Pancreas (tissue), 10 donors: Measurements from ENCODE around the gene DEAF1. TPM values are rescaled to one million over a fixed set of nuclear protein-coding genes. Genes with fewer than 3 reads are reported as not detected.

Experiments used
- ATAC-seq, 4 donors: fragments of 200-7000 bp; cut with Tn5 transposase; one replicate each; pipeline versions ENCODE4 v1.8.0 to v1.9.1; 2020; ENCODE audit warnings: mild to moderate bottlenecking in 4 of 4, moderate library complexity in 4 of 4
- DNase-seq, 6 donors: peaks; one replicate each; pipeline ENCODE4 v3.0.0-alpha.2; 2020
- FAIRE-seq: peaks from 2 replicates; lab custom pipeline; 2012; peaks lifted over from hg19 to GRCh38; lab: Jason Lieb, UNC
- H3K27ac ChIP-seq, 4 donors: fragments of 200-600 bp; sonication (generic); 1 replicate in 3 of 4; 2 replicates in 1 of 4; pipeline versions ENCODE4 v1.5.0 to v1.8.0; 2020
- H3K27me3 ChIP-seq, 4 donors: fragments of 200-600 bp; one replicate each; pipeline ENCODE4 v1.8.0; 2021
- H3K36me3 ChIP-seq, 3 donors: fragments of 200-600 bp; sonication (generic) in 1 of 3; one replicate each; pipeline versions ENCODE4 v1.5.0 to v1.8.0; 2020 to 2021
- H3K4me1 ChIP-seq, 3 donors: fragments of 200-600 bp; one replicate each; pipeline ENCODE4 v1.8.0; 2021
- H3K4me3 ChIP-seq, 4 donors: fragments of 200-600 bp; sonication (generic) in 2 of 4; one replicate each; pipeline versions ENCODE4 v1.5.0 to v1.8.0; 2020 to 2021
- H3K9me3 ChIP-seq, 4 donors: fragments of 200-600 bp; one replicate each; pipeline ENCODE4 v1.8.0; 2021
- WGBS, 2 donors: extraction: QIAGEN DNeasy Blood & Tissue Kit; methylation state at CpG; one replicate each; pipeline ENCODE4 v1.1.7; 2013; 5-methylcytosine and 5-hydroxymethylcytosine counted together
- intact Hi-C, 3 donors: fragments of 100-400 bp; cut with DNase I; formaldehyde crosslinking; loops; one replicate each; pipeline versions ENCODE4 v1.11.1 to v1.14.2; 2022
- polyA plus RNA-seq, 2 donors: library from polyadenylated mRNA; stranded (reverse); fragments of 200-250 nt; gene quantifications; one replicate each; pipeline ENCODE4 v1.2.3, GENCODE V29; 2013
- total RNA-seq, 6 donors: library from RNA; stranded (reverse); fragmentation: NEBNext Ultra II Directional in 4 of 6; extraction: Animal tissue kit (Norgen Biotek cat#: 25700) in 4 of 6; gene quantifications; one replicate each; pipeline versions ENCODE4 v1.2.1 to v1.2.4, GENCODE V29; 2021 to 2023
- TF ChIP-seq, protein P1 (sequence below), 4 donors: fragments of 200-600 bp; sonication (generic) in 3 of 4; IDR thresholded peaks; one replicate each; pipeline versions ENCODE4 v1.5.0 to v1.8.0; 2021; ENCODE audit warnings: antibody characterized with exemption in 4 of 4
- donor health status: healthy with polysubstance abuse.
- donor health status: DM: no; HTN: no; CAD: no; lungs with moderate emphysema.
- donor health status: DM: no; HTN: no; CAD: no.
- donor health status: control.
- donor health status: control.
- donor health status: Bipolar disorder and iron deficiency.
- donor health status: DM: yes; HTN: yes; CAD: no.
- donor health status: DM: no; HTN: no; CAD: no.
- donor health status: DM: no; HTN: no; CAD: no.
- donor health status: DM: yes; HTN: yes; CAD: no.

DEAF1 gene
- total and polyA plus RNA-seq, 8 donors: 15.9 to 33.8 (median 21.0) TPM

GRCh38 chr11:699753-700152 is 4.7 kb upstream of the DEAF1 start:
- no peak for FAIRE-seq
- DNase-seq: no peak
- WGBS, 2 donors: 90 to 100% methylated on average over 1 of the region's 1 CpG
- no peak overlapping the region for H3K27ac ChIP-seq
- H3K27me3 ChIP-seq: no peaks in the 10 kb centered on the region
- TF ChIP-seq, protein P1, sequence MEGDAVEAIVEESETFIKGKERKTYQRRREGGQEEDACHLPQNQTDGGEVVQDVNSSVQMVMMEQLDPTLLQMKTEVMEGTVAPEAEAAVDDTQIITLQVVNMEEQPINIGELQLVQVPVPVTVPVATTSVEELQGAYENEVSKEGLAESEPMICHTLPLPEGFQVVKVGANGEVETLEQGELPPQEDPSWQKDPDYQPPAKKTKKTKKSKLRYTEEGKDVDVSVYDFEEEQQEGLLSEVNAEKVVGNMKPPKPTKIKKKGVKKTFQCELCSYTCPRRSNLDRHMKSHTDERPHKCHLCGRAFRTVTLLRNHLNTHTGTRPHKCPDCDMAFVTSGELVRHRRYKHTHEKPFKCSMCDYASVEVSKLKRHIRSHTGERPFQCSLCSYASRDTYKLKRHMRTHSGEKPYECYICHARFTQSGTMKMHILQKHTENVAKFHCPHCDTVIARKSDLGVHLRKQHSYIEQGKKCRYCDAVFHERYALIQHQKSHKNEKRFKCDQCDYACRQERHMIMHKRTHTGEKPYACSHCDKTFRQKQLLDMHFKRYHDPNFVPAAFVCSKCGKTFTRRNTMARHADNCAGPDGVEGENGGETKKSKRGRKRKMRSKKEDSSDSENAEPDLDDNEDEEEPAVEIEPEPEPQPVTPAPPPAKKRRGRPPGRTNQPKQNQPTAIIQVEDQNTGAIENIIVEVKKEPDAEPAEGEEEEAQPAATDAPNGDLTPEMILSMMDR (IDR thresholded peaks at IDR 0.05): no peak
- no peak overlapping the region for H3K4me3 ChIP-seq
- no peak for ATAC-seq
- intact Hi-C loops: no loop called here
- no peaks in the 10 kb centered on the region for H3K9me3 ChIP-seq
- peaks cover 0 to 4% (median 0%) of the 10 kb centered on the region in 3 donors for H3K36me3 ChIP-seq
- peaks cover 16 to 43% (median 25%) of the 10 kb centered on the region in 3 donors for H3K4me1 ChIP-seq

DNA sequence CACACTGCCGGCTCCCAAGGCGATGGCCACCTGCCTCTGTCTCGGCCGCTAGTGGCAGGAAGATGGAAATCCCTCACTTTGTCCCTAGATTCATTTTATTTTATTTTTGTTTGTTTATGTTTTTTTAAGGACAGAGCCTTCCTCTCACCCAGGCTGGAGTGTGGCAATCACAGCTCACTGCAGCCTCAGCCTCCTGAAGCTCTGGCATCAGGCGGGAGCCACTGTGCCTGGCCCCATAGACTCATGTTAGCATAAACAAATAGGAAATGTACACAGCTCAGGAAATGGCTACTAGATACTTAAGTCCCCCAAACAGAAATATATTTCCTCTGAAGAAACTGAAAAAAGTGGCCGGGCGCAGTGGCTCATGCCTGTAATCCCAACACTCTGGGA is 4.1 kb upstream of the DEAF1 start:
- TF ChIP-seq, protein P1 (IDR thresholded peaks at IDR 0.05): no peak
- peaks cover 0 to 4% (median 0%) of the 10 kb centered on the region in 3 donors for H3K36me3 ChIP-seq
- no peak overlapping the region for H3K27ac ChIP-seq
- H3K4me3 ChIP-seq: no peak overlapping the region
- 95% methylated on average over 7 of the region's 7 CpGs for WGBS, 2 donors
- H3K9me3 ChIP-seq: no peaks in the 10 kb centered on the region
- DNase-seq (no peak), FAIRE-seq (no peak), ATAC-seq (no peak)
- intact Hi-C loops: no loop called here
- no peaks in the 10 kb centered on the region for H3K27me3 ChIP-seq
- H3K4me1 ChIP-seq: peaks cover 11 to 36% (median 18%) of the 10 kb centered on the region in 3 donors

DNA sequence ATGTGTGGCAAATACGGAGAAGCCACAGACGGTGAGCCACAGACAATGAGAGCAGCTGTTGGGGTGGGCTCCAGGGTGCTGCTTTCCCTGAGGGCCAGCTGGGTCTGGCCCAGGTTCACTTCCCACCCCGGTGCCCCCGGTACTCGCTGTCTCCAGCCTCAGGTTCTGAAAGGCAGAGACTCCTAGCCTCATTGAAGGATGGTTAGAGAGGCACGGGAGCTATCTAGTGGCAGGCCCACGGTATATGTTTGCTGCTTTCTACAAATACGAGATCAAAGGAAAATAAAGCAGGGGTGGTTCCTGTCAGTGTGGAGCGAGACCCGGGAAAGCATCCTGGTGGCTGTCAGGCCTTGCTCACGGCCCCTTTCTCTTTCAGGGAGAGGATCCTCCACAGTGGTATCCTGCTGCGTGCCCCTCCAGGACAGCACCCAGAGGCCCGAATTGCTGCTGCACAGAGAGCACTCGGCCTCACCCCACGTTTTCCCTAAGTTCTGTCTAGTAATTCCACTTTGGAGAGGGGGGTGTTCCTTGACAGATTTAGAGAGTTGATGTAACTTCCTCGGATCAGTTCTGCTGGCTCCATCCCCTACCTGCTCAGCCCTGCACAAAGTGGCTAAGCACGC is 3.6 kb upstream of the DEAF1 start:
- Histone ChIP-seq H3K4me1 (peaks cover 11 to 35% (median 19%) of the 10 kb centered on the region in 3 donors), H3K9me3 (no peaks in the 10 kb centered on the region), H3K36me3 (peaks cover 0 to 4% (median 0%) of the 10 kb centered on the region in 3 donors), H3K4me3 (no peak overlapping the region), H3K27me3 (no peaks in the 10 kb centered on the region), H3K27ac (peak overlapping the region in 1 of 4 donors; percentile 100)
- TF ChIP-seq, protein P1 (IDR thresholded peaks at IDR 0.05): no peak
- no peak for ATAC-seq
- no peak for DNase-seq
- FAIRE-seq: no peak
- intact Hi-C loops: no loop called here
- WGBS, 2 donors: 82% methylated on average over 17 of the region's 17 CpGs

- intact Hi-C loops: no loop called here
- TF ChIP-seq, protein P1 (IDR thresholded peaks at IDR 0.05): no peak
- Histone ChIP-seq H3K36me3 (peaks cover 0 to 4% (median 0%) of the 10 kb centered on the region in 3 donors), H3K9me3 (no peaks in the 10 kb centered on the region), H3K27ac (peak overlapping the region; percentile 31 to 100 (median 71)), H3K4me3 (no peak overlapping the region), H3K4me1 (peaks cover 10 to 31% (median 14%) of the 10 kb centered on the region in 3 donors), H3K27me3 (no peaks in the 10 kb centered on the region)
- DNase-seq (no peak), ATAC-seq (no peak), FAIRE-seq (no peak)
- 82 to 85% methylated on average over 11 of the region's 11 CpGs for WGBS, 2 donors
Measured at GRCh38 chr11:697811-698311, 2.8 kb upstream of the DEAF1 start.

DNA sequence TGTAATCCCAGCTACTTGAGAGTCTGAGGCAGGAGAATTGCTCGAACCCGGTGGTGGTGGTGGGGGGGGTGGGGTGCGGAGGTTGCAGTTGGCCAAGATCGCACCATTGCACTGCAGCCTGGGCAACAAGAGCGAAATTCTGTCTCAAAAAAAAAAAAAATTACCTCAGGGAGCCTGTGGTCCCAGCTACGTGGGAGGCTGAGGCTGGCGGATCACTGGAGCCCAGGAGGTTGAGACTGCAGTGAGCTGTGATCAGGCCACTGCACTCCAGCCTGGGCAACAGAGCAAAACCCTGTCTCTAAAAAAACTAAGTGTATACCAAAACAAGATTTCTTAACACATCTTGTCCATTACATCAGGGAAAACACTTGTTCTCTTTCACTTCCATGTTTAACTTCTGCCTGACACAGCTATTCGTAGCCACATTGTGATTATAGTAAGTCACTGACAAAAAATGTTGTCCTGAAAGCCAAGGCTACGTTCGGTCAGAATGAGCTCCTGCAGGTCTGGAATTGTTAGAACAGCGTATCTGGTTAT is 2.0 kb upstream of the DEAF1 start:
- 46 to 61% methylated on average over 11 of the region's 11 CpGs for WGBS, 2 donors
- Histone ChIP-seq H3K36me3 (peaks cover 0 to under 1% (median 0%) of the 10 kb centered on the region in 3 donors), H3K27me3 (no peaks in the 10 kb centered on the region), H3K4me3 (peak overlapping the region in 1 of 4 donors; percentile 89), H3K4me1 (peaks cover 6 to 23% (median 7%) of the 10 kb centered on the region in 3 donors), H3K9me3 (no peaks in the 10 kb centered on the region), H3K27ac (peak overlapping the region; percentile 97 to 100 (median 100))
- FAIRE-seq (peak; percentile 43), DNase-seq (no peak), ATAC-seq (no peak)
- intact Hi-C loops: no loop called here
- TF ChIP-seq, protein P1 (IDR thresholded peaks at IDR 0.05): no peak
